MM.1S (cell line): Measurements from ENCODE around the gene AUH.

Experiments
- DNase-seq: peaks from one replicate; pipeline ENCODE4 v3.0.0-alpha.2; 2015
- H2AFZ ChIP-seq: fragments of 300-600 bp; sonication (generic); 2 replicates; pipeline ENCODE4 v1.6.0; 2016; ENCODE audit warnings: antibody characterized with exemption, low read length
- H3F3A ChIP-seq: fragments of 300-600 bp; sonication (generic); 2 replicates; pipeline ENCODE4 v1.6.1; 2016; ENCODE audit warnings: mild to moderate bottlenecking, antibody characterized with exemption, low read length, moderate library complexity, mixed read lengths; ENCODE audit not compliant: insufficient read depth
- H3K27ac ChIP-seq: fragments of 300-600 bp; sonication (generic); 2 replicates; pipeline ENCODE4 v1.5.1; 2016; ENCODE audit warnings: mild to moderate bottlenecking, low read length
- H3K27me3 ChIP-seq: fragments of 300-600 bp; sonication (generic); replicated peaks from 2 replicates; pipeline ENCODE4 v1.6.0; 2016; ENCODE audit warnings: low read length; ENCODE audit not compliant: insufficient read depth
- H3K36me3 ChIP-seq: fragments of 300-600 bp; sonication (generic); replicated peaks from 2 replicates; pipeline ENCODE4 v1.6.1; 2016; ENCODE audit warnings: mild to moderate bottlenecking, low read length, mixed read lengths; ENCODE audit not compliant: insufficient read depth
- H3K4me1 ChIP-seq: fragments of 300-600 bp; sonication (generic); 2 replicates; pipeline ENCODE4 v1.6.1; 2016; ENCODE audit warnings: low read length, mixed read lengths
- H3K4me2 ChIP-seq: fragments of 300-600 bp; sonication (generic); 2 replicates; pipeline ENCODE4 v1.6.0; 2016; ENCODE audit warnings: low read depth, low read length
- H3K4me3 ChIP-seq: fragments of 300-600 bp; sonication (generic); 2 replicates; pipeline ENCODE4 v1.5.1; 2016; ENCODE audit warnings: low read length, mixed read lengths
- H3K79me2 ChIP-seq: fragments of 300-600 bp; sonication (generic); 2 replicates; pipeline ENCODE4 v1.6.1; 2016; ENCODE audit warnings: mixed run types, low read length, mixed read lengths
- H3K9ac ChIP-seq: fragments of 300-600 bp; sonication (generic); 2 replicates; pipeline ENCODE4 v1.6.1; 2016; ENCODE audit warnings: low read length, mixed read lengths
- H3K9me2 ChIP-seq: fragments of 300-600 bp; sonication (generic); replicated peaks from 2 replicates; pipeline ENCODE4 v1.6.1; 2016; ENCODE audit warnings: mild to moderate bottlenecking, low read length, mixed read lengths; ENCODE audit not compliant: insufficient read depth
- H3K9me3 ChIP-seq: fragments of 300-600 bp; sonication (generic); replicated peaks from 2 replicates; pipeline ENCODE4 v1.6.1; 2016; ENCODE audit warnings: mild to moderate bottlenecking, low read length, mixed read lengths; ENCODE audit not compliant: insufficient read depth
- H4K20me1 ChIP-seq: fragments of 300-600 bp; sonication (generic); 2 replicates; pipeline ENCODE4 v1.6.1; 2016; ENCODE audit warnings: mild to moderate bottlenecking, low read length, moderate library complexity, mixed read lengths; ENCODE audit not compliant: insufficient read depth
- CTCF ChIP-seq: fragments of 300-600 bp; sonication (generic); IDR thresholded peaks from 2 replicates; pipeline ENCODE4 v1.5.1; 2016; ENCODE audit warnings: antibody characterized with exemption, low read length, mixed read lengths
- EZH2 ChIP-seq: fragments of 300-600 bp; sonication (generic); optimal IDR thresholded peaks from 2 replicates; pipeline ENCODE3; 2017; ENCODE audit warnings: low read depth, mild to moderate bottlenecking, antibody characterized with exemption, low read length, mixed read lengths
- EZH2phosphoT487 ChIP-seq: fragments of 300-600 bp; sonication (generic); IDR thresholded peaks from 2 replicates; pipeline ENCODE4 v1.6.1; 2018; ENCODE audit warnings: antibody characterized with exemption, low read length

The AUH gene

DNA sequence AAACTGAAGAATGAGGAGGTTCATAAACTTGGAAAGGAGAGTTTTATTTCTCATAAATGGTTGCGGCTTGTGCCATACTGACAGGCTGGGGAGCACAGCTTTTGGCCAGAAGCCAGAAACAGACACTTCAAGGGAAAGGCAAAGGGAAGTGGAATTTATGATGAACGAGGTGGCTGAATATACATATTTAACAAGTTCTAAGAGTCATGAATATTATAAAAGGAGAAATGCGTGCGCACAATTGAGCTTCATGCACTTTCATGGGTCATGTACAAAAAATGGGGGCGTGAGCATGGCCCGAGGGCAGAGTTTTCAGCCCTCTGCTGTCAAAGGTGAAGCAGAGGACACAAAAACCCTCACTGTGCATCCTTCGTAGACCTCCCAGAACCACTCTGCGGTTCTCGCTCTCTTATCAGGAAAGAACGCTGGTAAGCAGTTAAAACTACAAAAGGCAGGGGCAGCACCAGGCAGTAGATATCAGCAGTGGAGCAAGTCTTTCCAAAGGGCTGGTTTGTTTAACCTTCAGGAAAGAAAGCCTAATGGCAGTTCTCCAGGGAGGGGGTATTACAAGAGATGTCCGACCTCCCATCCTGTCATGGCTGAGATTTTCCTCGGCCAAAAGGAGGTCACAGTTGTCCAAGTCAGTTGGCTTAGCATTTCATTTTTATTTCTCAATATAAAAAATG is 29.0 kb downstream of the AUH start:
- H3K9me3 ChIP-seq = no peaks in the 10 kb centered on the region
- H3K27ac ChIP-seq = no peak overlapping the region
- no peak overlapping the region for H3K9ac ChIP-seq
- no peaks in the 10 kb centered on the region for H4K20me1 ChIP-seq
- H3K4me3 ChIP-seq = no peak overlapping the region
- DNase-seq = no peak
- no peak for TF ChIP-seq EZH2
- H2AFZ ChIP-seq = no peak overlapping the region
- H3K27me3 ChIP-seq = no peaks in the 10 kb centered on the region
- H3F3A ChIP-seq = no peaks in the 10 kb centered on the region
- H3K79me2 ChIP-seq = peaks cover 4% of the 10 kb centered on the region; the same call in 1 of the 2 replicates
- H3K4me1 ChIP-seq = no peaks in the 10 kb centered on the region
- no peak overlapping the region for H3K4me2 ChIP-seq
- no peaks in the 10 kb centered on the region for H3K36me3 ChIP-seq
- no peaks in the 10 kb centered on the region for H3K9me2 ChIP-seq

- Histone ChIP-seq H3K4me3 (no peak overlapping the region), H4K20me1 (no peaks in the 10 kb centered on the region), H3K9ac (no peak overlapping the region), H3K36me3 (no peaks in the 10 kb centered on the region), H3F3A (no peaks in the 10 kb centered on the region), H2AFZ (no peak overlapping the region), H3K4me2 (no peak overlapping the region), H3K79me2 (peaks cover 4% of the 10 kb centered on the region; the same call in 1 of the 2 replicates), H3K27me3 (no peaks in the 10 kb centered on the region), H3K9me2 (no peaks in the 10 kb centered on the region), H3K9me3 (no peaks in the 10 kb centered on the region), H3K27ac (no peak overlapping the region), H3K4me1 (no peaks in the 10 kb centered on the region)
- TF ChIP-seq EZH2phosphoT487 = no peak
- no peak for TF ChIP-seq EZH2
- no peak for TF ChIP-seq CTCF
- no peak for DNase-seq
Measured at GRCh38 chr9:91331849-91332248, 29.9 kb downstream of the AUH start.

- H3K79me2 ChIP-seq = peaks cover 4% of the 10 kb centered on the region; the same call in 1 of the 2 replicates
Measured at GRCh38 chr9:91328186-91328585, 33.5 kb downstream of the AUH start.

More at GRCh38 chr9:91328186-91328585, 33.5 kb downstream of the AUH start:
- Histone ChIP-seq H3K27ac (no peak overlapping the region), H3K4me1 (no peaks in the 10 kb centered on the region), H3K9me2 (no peaks in the 10 kb centered on the region), H3K36me3 (no peaks in the 10 kb centered on the region; the same call in 1 of the 2 replicates), H3K4me3 (no peak overlapping the region), H3K4me2 (no peak overlapping the region), H3K27me3 (no peaks in the 10 kb centered on the region), H3K9ac (no peak overlapping the region), H4K20me1 (no peaks in the 10 kb centered on the region), H2AFZ (no peak overlapping the region), H3K9me3 (no peaks in the 10 kb centered on the region), H3F3A (no peaks in the 10 kb centered on the region)
- DNase-seq = no peak
- no peak for TF ChIP-seq EZH2phosphoT487
- TF ChIP-seq EZH2 = no peak
- TF ChIP-seq CTCF = no peak
